H1 (cell line): ENCODE data around the gene OR4C3. TPM values are rescaled to one million over a fixed set of nuclear protein-coding genes. Genes with fewer than 3 reads are reported as not detected.

Experiments
- CTCF ChIA-PET: fragments of 300-600 bp; sonication (Branson Sonifier 250); formaldehyde crosslinking; loops from one replicate; lab custom pipeline; 2021; ENCODE audit not compliant: partially characterized antibody; lab: Charles Lee
- POLR2A ChIA-PET: fragments of 300-600 bp; sonication (Branson Sonifier 250); formaldehyde crosslinking; loops from one replicate; lab custom pipeline; 2021; ENCODE audit warnings: inconsistent platforms; ENCODE audit not compliant: partially characterized antibody; lab: Charles Lee
- DNase-seq, 2 experiments: peaks; one replicate each; pipeline versions ENCODE4 v3.0.0 to v3.0.0-alpha.2; 2010 to 2022; ENCODE audit warnings: low spot score in 2 of 2, low read depth in 1 of 2, mixed read lengths in 1 of 2
- FAIRE-seq: peaks from 2 replicates; lab custom pipeline; 2011; peaks lifted over from hg19 to GRCh38; lab: Jason Lieb, UNC
- H2AFZ ChIP-seq: 2 replicates; pipeline ENCODE4 v1.8.1; 2012; ENCODE audit warnings: low read length, inconsistent platforms
- H2AK5ac ChIP-seq: 2 replicates; pipeline ENCODE4 v1.6.1; 2013; ENCODE audit warnings: low read depth, low read length
- H2BK120ac ChIP-seq: replicated peaks from 2 replicates; pipeline ENCODE3; 2013; ENCODE audit warnings: low read depth, low read length, inconsistent platforms
- H2BK12ac ChIP-seq: 2 replicates; pipeline ENCODE4 v1.6.1; 2013; ENCODE audit warnings: low read depth, low read length
- H2BK15ac ChIP-seq: 2 replicates; pipeline ENCODE4 v1.6.1; 2013; ENCODE audit warnings: low read length
- H2BK20ac ChIP-seq: 2 replicates; pipeline ENCODE4 v1.6.1; 2013; ENCODE audit warnings: low read length
- H2BK5ac ChIP-seq: 2 replicates; pipeline ENCODE4 v1.6.1; 2013; ENCODE audit warnings: low read depth, low read length
- H3K14ac ChIP-seq: 2 replicates; pipeline ENCODE4 v1.6.1; 2013; ENCODE audit warnings: inconsistent platforms; ENCODE audit not compliant: insufficient read length
- H3K18ac ChIP-seq: 2 replicates; pipeline ENCODE4 v1.6.1; 2013; ENCODE audit warnings: low read length; ENCODE audit errors: extremely low read depth
- H3K23ac ChIP-seq: 2 replicates; pipeline ENCODE4 v1.6.1; 2013; ENCODE audit warnings: inconsistent platforms; ENCODE audit not compliant: insufficient read length
- H3K23me2 ChIP-seq: 2 replicates; pipeline ENCODE4 v1.6.1; 2013; ENCODE audit warnings: low read depth, low read length
- H3K27ac ChIP-seq: 2 replicates; pipeline ENCODE4 v1.6.1; 2011; ENCODE audit warnings: low read depth, low read length, inconsistent platforms
- H3K27me3 ChIP-seq, 4 experiments: replicated peaks in 1 of 4; 1 replicate in 1 of 4; 2 replicates in 3 of 4; pipeline versions ENCODE4 v1.6.1 to v1.8.1; 2011 to 2013; ENCODE audit warnings: low read length in 3 of 4, mild to moderate bottlenecking in 3 of 4, inconsistent platforms in 2 of 4, mixed read lengths in 2 of 4, moderate library complexity in 1 of 4; ENCODE audit not compliant: control insufficient read depth in 3 of 4, insufficient read depth in 3 of 4; ENCODE audit errors: extremely low read depth in 1 of 4
- H3K36me3 ChIP-seq, 4 experiments: 2 replicates each; pipeline versions ENCODE4 v1.6.1 to v1.8.1; 2011 to 2013; ENCODE audit warnings: mild to moderate bottlenecking in 4 of 4, low read length in 3 of 4, moderate library complexity in 2 of 4, control low read depth in 1 of 4, inconsistent platforms in 1 of 4; ENCODE audit not compliant: insufficient read depth in 4 of 4, control insufficient read depth in 2 of 4
- H3K4ac ChIP-seq: replicated peaks from 2 replicates; pipeline ENCODE3; 2013; ENCODE audit warnings: low read length, low read depth, mixed read lengths, inconsistent platforms; ENCODE audit not compliant: insufficient read length
- H3K4me1 ChIP-seq, 4 experiments: replicated peaks in 1 of 4; 1 replicate in 1 of 4; 2 replicates in 3 of 4; pipeline versions ENCODE4 v1.6.1 to v1.8.1; 2011 to 2013; ENCODE audit warnings: low read length in 3 of 4, inconsistent platforms in 2 of 4, mixed read lengths in 1 of 4; ENCODE audit not compliant: insufficient read depth in 4 of 4, control insufficient read depth in 3 of 4
- H3K4me2 ChIP-seq, 2 experiments: 2 replicates each; pipeline versions ENCODE4 v1.6.1 to v1.8.1; 2011 to 2013; ENCODE audit warnings: low read depth in 2 of 2, low read length in 2 of 2, control low read depth in 1 of 2, inconsistent platforms in 1 of 2, mild to moderate bottlenecking in 1 of 2; ENCODE audit not compliant: insufficient read depth in 1 of 2
- H3K4me3 ChIP-seq, 4 experiments: fragments of 200-600, 300-600 bp in 1 of 4; sonication (generic), shearing (Covaris generic), sonication (Bioruptor Twin) in 1 of 4; 2 replicates each; pipeline versions ENCODE4 v1.5.1 to v1.8.1; 2011 to 2016; ENCODE audit warnings: low read length in 4 of 4, low read depth in 3 of 4, control low read depth in 2 of 4, inconsistent platforms in 2 of 4, mild to moderate bottlenecking in 2 of 4, mixed read lengths in 1 of 4, moderate library complexity in 1 of 4; ENCODE audit not compliant: insufficient read depth in 2 of 4; ENCODE audit errors: extremely low read depth in 1 of 4
- H3K56ac ChIP-seq: replicated peaks from 2 replicates; pipeline ENCODE3; 2013; ENCODE audit warnings: low read depth, mild to moderate bottlenecking, mixed read lengths, low read length, inconsistent platforms; ENCODE audit not compliant: insufficient read length
- H3K79me1 ChIP-seq: 2 replicates; pipeline ENCODE4 v1.6.1; 2013; ENCODE audit warnings: low read depth, low read length, control low read depth
- H3K79me2 ChIP-seq, 2 experiments: 2 replicates each; pipeline versions ENCODE4 v1.6.1 to v1.8.1; 2012 to 2013; ENCODE audit warnings: low read length in 2 of 2, mild to moderate bottlenecking in 2 of 2, inconsistent platforms in 1 of 2; ENCODE audit not compliant: insufficient read depth in 2 of 2, control insufficient read depth in 1 of 2
- H3K9ac ChIP-seq, 4 experiments: replicated peaks in 1 of 4; 1 replicate in 1 of 4; 2 replicates in 3 of 4; pipeline versions ENCODE4 v1.6.1 to v1.8.1; 2011 to 2013; ENCODE audit warnings: low read depth in 3 of 4, low read length in 3 of 4, control low read depth in 2 of 4, mild to moderate bottlenecking in 2 of 4, moderate library complexity in 2 of 4, inconsistent platforms in 1 of 4; ENCODE audit errors: extremely low read depth in 1 of 4
- H3K9me3 ChIP-seq, 2 experiments: 2 replicates each; pipeline versions ENCODE4 v1.6.1 to v1.8.1; 2012 to 2013; ENCODE audit warnings: mild to moderate bottlenecking in 2 of 2, moderate library complexity in 2 of 2, control low read depth in 1 of 2, inconsistent platforms in 1 of 2, low read depth in 1 of 2, low read length in 1 of 2, mixed read lengths in 1 of 2; ENCODE audit not compliant: insufficient read depth in 2 of 2
- H4K20me1 ChIP-seq, 2 experiments: replicated peaks in 1 of 2; 2 replicates each; pipeline versions ENCODE3 to v1.8.1; 2011 to 2013; ENCODE audit warnings: inconsistent platforms in 2 of 2, low read length in 2 of 2, mild to moderate bottlenecking in 1 of 2; ENCODE audit not compliant: insufficient read depth in 2 of 2, control insufficient read depth in 1 of 2
- H4K5ac ChIP-seq: 2 replicates; pipeline ENCODE4 v1.6.1; 2013; ENCODE audit warnings: low read length, low read depth, mixed read lengths, inconsistent platforms; ENCODE audit not compliant: insufficient read length
- H4K8ac ChIP-seq: 2 replicates; pipeline ENCODE4 v1.8.0; 2013; ENCODE audit warnings: mild to moderate bottlenecking, moderate library complexity, low read length, inconsistent platforms; ENCODE audit not compliant: insufficient read depth; ENCODE audit errors: extremely low read depth
- H4K91ac ChIP-seq: replicated peaks from 2 replicates; pipeline ENCODE3; 2013; ENCODE audit warnings: low read length, mixed read lengths, inconsistent platforms; ENCODE audit not compliant: insufficient read length
- CBX8 ChIP-seq: fragments of 300-800, 300-1000 bp; sonication (generic); IDR thresholded peaks from 2 replicates; pipeline ENCODE4 v1.7.1; 2016; ENCODE audit warnings: low read depth, low read length, borderline replicate concordance
- EGR1 ChIP-seq: IDR thresholded peaks from 2 replicates; pipeline ENCODE4 v1.6.1; 2011; ENCODE audit warnings: low read depth, low read length, borderline replicate concordance
- EP300 ChIP-seq, 2 experiments: IDR thresholded peaks; 1 replicate in 1 of 2; 2 replicates in 1 of 2; pipeline ENCODE4 v1.6.1; 2011 to 2012; ENCODE audit warnings: low read depth in 2 of 2, low read length in 2 of 2, mild to moderate bottlenecking in 2 of 2, borderline replicate concordance in 1 of 2, inconsistent platforms in 1 of 2, moderate library complexity in 1 of 2
- GABPA ChIP-seq: IDR thresholded peaks from 2 replicates; pipeline ENCODE4 v1.6.1; 2011; ENCODE audit warnings: mild to moderate bottlenecking, low read length, moderate library complexity, borderline replicate concordance; ENCODE audit not compliant: insufficient read depth
- HDAC6 ChIP-seq: IDR thresholded peaks from one replicate; pipeline ENCODE4 v1.7.1; 2012; ENCODE audit warnings: low read depth, mild to moderate bottlenecking, inconsistent platforms, low read length, moderate library complexity
- JUN ChIP-seq: IDR thresholded peaks from 2 replicates; pipeline ENCODE4 v1.6.1; 2011; ENCODE audit warnings: low read depth, mild to moderate bottlenecking, improper control_type of control experiment, low read length
- KDM1A ChIP-seq: fragments of 200-600, 300-600 bp; sonication (generic); IDR thresholded peaks from 2 replicates; pipeline ENCODE4 v1.7.1; 2016; ENCODE audit warnings: mild to moderate bottlenecking, low read length, borderline replicate concordance
- KDM5A ChIP-seq: fragments of 200-600 bp; IDR thresholded peaks from 2 replicates; pipeline ENCODE4 v1.7.1; 2012; ENCODE audit warnings: mild to moderate bottlenecking, low read length, inconsistent platforms, mixed read lengths
- MAFK ChIP-seq: IDR thresholded peaks from 2 replicates; pipeline ENCODE4 v1.6.1; 2012; ENCODE audit warnings: low read depth, mild to moderate bottlenecking, improper control_type of control experiment, low read length
- MAX ChIP-seq: IDR thresholded peaks from 2 replicates; pipeline ENCODE4 v1.6.1; 2012; ENCODE audit warnings: inconsistent platforms
- SAP30 ChIP-seq: fragments of 300-600 bp; sonication (generic); IDR thresholded peaks from 2 replicates; pipeline ENCODE4 v1.7.1; 2012; ENCODE audit warnings: low read length, moderate library complexity, mild to moderate bottlenecking, inconsistent platforms; ENCODE audit not compliant: insufficient read depth, insufficient replicate concordance
- SRF ChIP-seq: IDR thresholded peaks from 2 replicates; pipeline ENCODE4 v1.6.1; 2011; ENCODE audit warnings: mild to moderate bottlenecking, low read depth, low read length, moderate library complexity
- SUZ12 ChIP-seq: fragments of 200-600 bp; sonication (generic); IDR thresholded peaks from 2 replicates; pipeline ENCODE4 v1.6.1; 2012; ENCODE audit warnings: mild to moderate bottlenecking, inconsistent platforms, low read length, moderate library complexity, mixed read lengths
- TEAD4 ChIP-seq: IDR thresholded peaks from 2 replicates; pipeline ENCODE4 v1.6.1; 2012; ENCODE audit warnings: low read depth, low read length, inconsistent platforms, mixed read lengths
- YY1 ChIP-seq: IDR thresholded peaks from 2 replicates; pipeline ENCODE4 v1.6.1; 2011; ENCODE audit warnings: low read depth, mild to moderate bottlenecking, low read length
- WGBS, 2 experiments: shearing (Covaris generic) in 1 of 2; methylation state at CpG; one replicate each; pipeline versions ENCODE4 v1.1.6 to v1.1.7; 2013 to 2015; ENCODE audit warnings: low lambda C conversion rate in 2 of 2, mixed read lengths in 2 of 2, inconsistent platforms in 1 of 2, low coverage in 1 of 2, missing lambda C conversion rate in 1 of 2; ENCODE audit not compliant: insufficient replicate concordance in 2 of 2, insufficient coverage in 1 of 2, insufficient read length in 1 of 2; ENCODE audit errors: extremely low coverage in 1 of 2, missing lambda C conversion rate in 1 of 2; 5-methylcytosine and 5-hydroxymethylcytosine counted together
- polyA plus RNA-seq, 7 experiments: library from polyadenylated mRNA; depleted of rRNA in 3 of 7; stranded (reverse) in 5 of 7; unstranded in 2 of 7; fragments of >200 nt in 5 of 7; fragments of 200-250 nt in 2 of 7; gene quantifications; 1 replicate in 5 of 7; 2 replicates in 1 of 7; 4 replicates in 1 of 7; pipeline versions ENCODE4 v1.2.1 to v1.2.3, GENCODE V29; 2011 to 2013; ENCODE audit warnings: missing spikeins in 2 of 7, mixed read lengths in 2 of 7
- total RNA-seq: library from RNA; stranded (reverse); fragmentation: NEBNext Ultra II Directional; extraction: Animal tissue kit (Norgen Biotek cat#: 25700); gene quantifications from 2 replicates; pipeline ENCODE4 v1.2.1, GENCODE V29; 2021

OR4C3 gene
- total and polyA plus RNA-seq, 2 of the 8 experiments (the other 6 are each of a cell fraction or from before 2014, with no cell fraction given), result not detected

DNA sequence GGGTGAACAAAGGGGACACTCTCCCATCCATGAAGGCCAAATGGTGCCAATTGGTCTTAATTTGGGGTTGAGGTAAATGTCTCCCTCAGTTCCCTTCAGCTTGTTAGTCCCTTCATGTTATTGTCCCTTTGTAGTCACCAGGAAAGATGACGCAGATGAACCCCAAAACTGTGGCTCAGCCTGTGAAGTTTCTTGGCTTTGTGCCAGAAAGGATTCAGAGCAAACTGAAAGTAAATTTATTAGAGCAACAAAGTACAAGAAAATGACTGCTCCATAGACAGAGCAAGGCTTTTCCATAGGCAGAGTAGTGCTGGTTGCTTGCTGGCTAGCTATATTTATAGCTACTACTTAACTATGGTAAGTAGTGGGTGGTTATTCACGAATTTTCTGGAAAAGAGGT, 16.7 kb downstream of the OR4C3 start:
- no peak for TF ChIP-seq TEAD4
- TF ChIP-seq SAP30, result no peak
- no peak for TF ChIP-seq YY1
- no peak for TF ChIP-seq EGR1
- TF ChIP-seq KDM5A, result no peak
- no peak for TF ChIP-seq MAFK
- TF ChIP-seq JUN, result no peak
- no peak for TF ChIP-seq GABPA
- TF ChIP-seq HDAC6, result no peak
- no peak for TF ChIP-seq SRF
- TF ChIP-seq KDM1A, result no peak
- no peak for TF ChIP-seq EP300 (IDR thresholded peaks at IDR 0.05; ENCODE audit: borderline replicate concordance in 1 of 2, low read depth in 2 of 2, low read length in 2 of 2)
- no peak for TF ChIP-seq MAX
- TF ChIP-seq SUZ12, result no peak
- no peak for TF ChIP-seq CBX8
- H3K4me3 ChIP-seq, result no peak overlapping the region
- H3K27ac ChIP-seq, result no peak overlapping the region
- no peak overlapping the region for H4K91ac ChIP-seq
- no peak overlapping the region for H3K4me2 ChIP-seq
- H2BK20ac ChIP-seq, result no peak overlapping the region
- no peaks in the 10 kb centered on the region for H3K79me1 ChIP-seq
- peaks cover 52 to 64% of the 10 kb centered on the region in 2 experiments for H3K9me3 ChIP-seq
- H3K56ac ChIP-seq, result no peak overlapping the region
- no peak overlapping the region for H3K9ac ChIP-seq
- no peaks in the 10 kb centered on the region for H3K79me2 ChIP-seq
- no peaks in the 10 kb centered on the region for H4K20me1 ChIP-seq
- DNase-seq, result no peak
- H2BK15ac ChIP-seq, result no peak overlapping the region
- no peak overlapping the region for H3K4ac ChIP-seq
- H3K18ac ChIP-seq, result no peak overlapping the region
- H3K14ac ChIP-seq, result no peak overlapping the region
- H2AK5ac ChIP-seq, result no peak overlapping the region
- H3K4me1 ChIP-seq, result no peaks in the 10 kb centered on the region
- CTCF ChIA-PET, result no interaction called here
- H3K23ac ChIP-seq, result no peak overlapping the region
- no peak overlapping the region for H4K5ac ChIP-seq
- FAIRE-seq, result no peak
- no peak overlapping the region for H4K8ac ChIP-seq
- POLR2A ChIA-PET, result no interaction called here
- no peak overlapping the region for H2BK5ac ChIP-seq
- no peak overlapping the region for H2BK12ac ChIP-seq
- H3K27me3 ChIP-seq, result no peaks in the 10 kb centered on the region
- H3K36me3 ChIP-seq, result no peaks in the 10 kb centered on the region
- H3K23me2 ChIP-seq, result no peaks in the 10 kb centered on the region
- 60% methylated on average over 2 of the region's 2 CpGs; no CpG with 5 or more reads in 1 of the 2 experiments for WGBS, 2 experiments
- no peak overlapping the region for H2AFZ ChIP-seq
- no peak overlapping the region for H2BK120ac ChIP-seq
